ENCODE results near the gene CLEC16A. TPM values are rescaled to one million over a fixed set of nuclear protein-coding genes. Genes with fewer than 3 reads are reported as not detected.

The CLEC16A gene
- total and polyA plus RNA-seq, 9 of the 15 experiments (the other 6 are each of a cell fraction or from before 2014, with no cell fraction given) = 1.00 to 22.3 (median 10.0) TPM

- TF ChIP-seq ZNF398 (CRISPR knock-in tag; IDR thresholded peaks at IDR 0.05) (no peak), ZNF589 (CRISPR knock-in tag; IDR thresholded peaks at IDR 0.05; ENCODE audit: low read depth) (no peak), ADNP (tag; IDR thresholded peaks at IDR 0.05) (no peak), HNRNPL (IDR thresholded peaks at IDR 0.05; ENCODE audit: low read depth, low read length) (no peak), HIVEP1 (CRISPR knock-in tag; IDR thresholded peaks at IDR 0.05) (no peak), JUNB (CRISPR knock-in tag; conservative IDR thresholded peaks at IDR 0.05) (no peak), RREB1 (CRISPR knock-in tag; IDR thresholded peaks at IDR 0.05) (no peak), E2F4 (CRISPR knock-in tag; IDR thresholded peaks at IDR 0.05; ENCODE audit: low read depth) (peak; percentile 74; the same call in 1 of the 2 replicates), ASH1L (IDR thresholded peaks at IDR 0.05; ENCODE audit: borderline replicate concordance, low read depth, partially characterized antibody) (no peak), KHSRP (IDR thresholded peaks at IDR 0.05) (no peak), ZNF507 (tag; conservative IDR thresholded peaks at IDR 0.05) (no peak), CBX5 (IDR thresholded peaks at IDR 0.05; ENCODE audit: borderline replicate concordance, low read depth) (no peak)
- TF ChIP-seq, protein P1, sequence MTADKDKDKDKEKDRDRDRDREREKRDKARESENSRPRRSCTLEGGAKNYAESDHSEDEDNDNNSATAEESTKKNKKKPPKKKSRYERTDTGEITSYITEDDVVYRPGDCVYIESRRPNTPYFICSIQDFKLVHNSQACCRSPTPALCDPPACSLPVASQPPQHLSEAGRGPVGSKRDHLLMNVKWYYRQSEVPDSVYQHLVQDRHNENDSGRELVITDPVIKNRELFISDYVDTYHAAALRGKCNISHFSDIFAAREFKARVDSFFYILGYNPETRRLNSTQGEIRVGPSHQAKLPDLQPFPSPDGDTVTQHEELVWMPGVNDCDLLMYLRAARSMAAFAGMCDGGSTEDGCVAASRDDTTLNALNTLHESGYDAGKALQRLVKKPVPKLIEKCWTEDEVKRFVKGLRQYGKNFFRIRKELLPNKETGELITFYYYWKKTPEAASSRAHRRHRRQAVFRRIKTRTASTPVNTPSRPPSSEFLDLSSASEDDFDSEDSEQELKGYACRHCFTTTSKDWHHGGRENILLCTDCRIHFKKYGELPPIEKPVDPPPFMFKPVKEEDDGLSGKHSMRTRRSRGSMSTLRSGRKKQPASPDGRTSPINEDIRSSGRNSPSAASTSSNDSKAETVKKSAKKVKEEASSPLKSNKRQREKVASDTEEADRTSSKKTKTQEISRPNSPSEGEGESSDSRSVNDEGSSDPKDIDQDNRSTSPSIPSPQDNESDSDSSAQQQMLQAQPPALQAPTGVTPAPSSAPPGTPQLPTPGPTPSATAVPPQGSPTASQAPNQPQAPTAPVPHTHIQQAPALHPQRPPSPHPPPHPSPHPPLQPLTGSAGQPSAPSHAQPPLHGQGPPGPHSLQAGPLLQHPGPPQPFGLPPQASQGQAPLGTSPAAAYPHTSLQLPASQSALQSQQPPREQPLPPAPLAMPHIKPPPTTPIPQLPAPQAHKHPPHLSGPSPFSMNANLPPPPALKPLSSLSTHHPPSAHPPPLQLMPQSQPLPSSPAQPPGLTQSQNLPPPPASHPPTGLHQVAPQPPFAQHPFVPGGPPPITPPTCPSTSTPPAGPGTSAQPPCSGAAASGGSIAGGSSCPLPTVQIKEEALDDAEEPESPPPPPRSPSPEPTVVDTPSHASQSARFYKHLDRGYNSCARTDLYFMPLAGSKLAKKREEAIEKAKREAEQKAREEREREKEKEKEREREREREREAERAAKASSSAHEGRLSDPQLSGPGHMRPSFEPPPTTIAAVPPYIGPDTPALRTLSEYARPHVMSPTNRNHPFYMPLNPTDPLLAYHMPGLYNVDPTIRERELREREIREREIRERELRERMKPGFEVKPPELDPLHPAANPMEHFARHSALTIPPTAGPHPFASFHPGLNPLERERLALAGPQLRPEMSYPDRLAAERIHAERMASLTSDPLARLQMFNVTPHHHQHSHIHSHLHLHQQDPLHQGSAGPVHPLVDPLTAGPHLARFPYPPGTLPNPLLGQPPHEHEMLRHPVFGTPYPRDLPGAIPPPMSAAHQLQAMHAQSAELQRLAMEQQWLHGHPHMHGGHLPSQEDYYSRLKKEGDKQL (CRISPR knock-in tag; IDR thresholded peaks at IDR 0.05; ENCODE audit: borderline replicate concordance) = no peak
These were observed at the start of gene CLEC16A (continued) for GRCh38 chr16:10944249-10945064.

All from K562 (cell line).